HG03558 (cell line): Measurements from ENCODE around the gene TRPT1.

Experiments used
- ATAC-seq: cut with Tn5 transposase; IDR thresholded peaks from one replicate; pipeline ENCODE4 v1.9.1; 2021; ENCODE audit warnings: moderate number of reproducible peaks; ENCODE audit not compliant: unreplicated experiment; ENCODE audit errors: extremely low read depth

The TRPT1 gene, protein sequence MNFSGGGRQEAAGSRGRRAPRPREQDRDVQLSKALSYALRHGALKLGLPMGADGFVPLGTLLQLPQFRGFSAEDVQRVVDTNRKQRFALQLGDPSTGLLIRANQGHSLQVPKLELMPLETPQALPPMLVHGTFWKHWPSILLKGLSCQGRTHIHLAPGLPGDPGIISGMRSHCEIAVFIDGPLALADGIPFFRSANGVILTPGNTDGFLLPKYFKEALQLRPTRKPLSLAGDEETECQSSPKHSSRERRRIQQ

DNA sequence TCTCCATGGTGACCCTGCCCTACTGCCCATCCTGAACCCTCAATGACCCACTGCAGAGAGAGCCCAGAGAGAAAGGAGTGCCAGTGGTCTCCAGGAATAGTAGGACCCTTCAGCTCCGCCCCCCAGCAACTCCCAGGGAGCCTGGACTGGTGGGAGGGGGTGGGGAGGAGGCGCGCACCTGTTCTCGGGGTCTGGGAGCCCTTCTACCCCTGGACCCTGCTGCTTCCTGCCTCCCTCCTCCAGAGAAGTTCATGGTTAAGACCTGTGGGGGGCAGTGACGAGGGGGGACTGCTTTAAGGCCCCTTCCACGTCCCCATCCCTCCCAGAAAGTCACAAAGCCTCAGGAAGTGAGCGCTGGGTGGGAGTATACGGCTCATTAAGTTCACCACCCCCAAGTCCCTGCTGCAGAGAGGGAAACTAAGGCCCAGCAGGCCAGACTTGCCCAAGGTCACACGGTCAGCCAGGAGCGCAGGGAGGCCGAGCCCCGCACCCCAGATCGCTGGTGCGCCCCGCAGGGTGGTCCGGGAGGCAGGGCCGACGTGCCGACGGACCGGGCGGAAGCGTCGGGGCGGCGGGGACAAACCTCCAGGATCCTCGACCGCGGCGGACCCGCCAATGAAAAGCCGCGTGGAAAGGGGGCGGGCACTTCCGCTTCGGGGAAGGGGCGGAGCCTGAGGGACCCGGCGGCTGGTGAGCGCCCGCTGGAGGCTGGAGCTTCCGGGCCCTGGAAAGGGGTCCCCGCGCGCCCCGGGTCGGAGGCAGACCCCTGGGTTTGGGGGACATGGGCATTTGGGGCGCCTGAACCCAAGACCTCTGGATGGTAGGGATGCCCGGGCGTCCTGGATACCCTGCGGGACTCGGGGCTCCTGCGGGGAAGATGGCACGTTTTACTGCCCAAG lies at the start of gene TRPT1, which contains the start of gene NUDT22:
Gene TRPT1 (minus strand): TSS at position 579 of the 899 bp plus-strand sequence. CDS start 326 bp downstream, at position 253.
Gene NUDT22 (plus strand): TSS at position 667 of the 899 bp plus-strand sequence. CDS start 379 bp downstream, outside the sequence.
- no peak for ATAC-seq

DNA sequence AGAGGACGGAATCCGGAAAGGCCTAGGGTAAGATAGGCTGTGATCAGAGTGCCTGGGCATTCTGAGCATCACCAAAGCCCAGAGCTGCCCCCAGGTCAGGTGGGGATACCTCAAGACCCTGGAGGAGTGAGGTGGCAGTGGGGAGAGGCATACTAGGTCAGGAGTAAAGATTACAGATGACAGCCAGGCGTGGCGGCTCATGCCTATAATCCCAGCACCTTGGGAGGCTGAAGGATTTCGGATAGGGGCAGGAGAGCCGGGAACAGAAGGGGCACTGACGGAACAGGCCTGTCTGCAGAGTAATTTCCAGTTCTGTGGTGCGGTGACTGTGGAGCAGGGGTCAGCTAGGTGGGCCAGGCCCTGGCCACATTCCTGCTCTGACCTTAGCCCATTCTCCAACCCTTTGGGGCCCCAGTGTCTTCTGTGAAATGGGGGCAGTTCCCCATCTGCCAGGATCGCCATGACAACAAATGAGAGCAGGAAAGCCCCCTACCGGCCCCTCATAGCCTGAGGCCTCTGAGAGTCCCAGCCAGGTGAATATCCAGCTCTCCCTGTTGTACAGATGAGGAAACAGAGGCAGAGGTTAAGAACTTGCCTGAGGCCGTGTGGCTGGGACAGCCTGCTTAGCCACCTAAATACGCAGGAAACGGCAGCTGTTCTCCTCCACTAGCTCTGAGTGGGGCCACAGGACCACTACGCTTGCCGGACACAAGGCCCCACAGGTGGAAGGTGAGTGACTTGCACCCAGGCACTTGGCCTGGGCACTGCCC lies 49.2 kb upstream of the TRPT1 start:
- ATAC-seq: no peak

DNA sequence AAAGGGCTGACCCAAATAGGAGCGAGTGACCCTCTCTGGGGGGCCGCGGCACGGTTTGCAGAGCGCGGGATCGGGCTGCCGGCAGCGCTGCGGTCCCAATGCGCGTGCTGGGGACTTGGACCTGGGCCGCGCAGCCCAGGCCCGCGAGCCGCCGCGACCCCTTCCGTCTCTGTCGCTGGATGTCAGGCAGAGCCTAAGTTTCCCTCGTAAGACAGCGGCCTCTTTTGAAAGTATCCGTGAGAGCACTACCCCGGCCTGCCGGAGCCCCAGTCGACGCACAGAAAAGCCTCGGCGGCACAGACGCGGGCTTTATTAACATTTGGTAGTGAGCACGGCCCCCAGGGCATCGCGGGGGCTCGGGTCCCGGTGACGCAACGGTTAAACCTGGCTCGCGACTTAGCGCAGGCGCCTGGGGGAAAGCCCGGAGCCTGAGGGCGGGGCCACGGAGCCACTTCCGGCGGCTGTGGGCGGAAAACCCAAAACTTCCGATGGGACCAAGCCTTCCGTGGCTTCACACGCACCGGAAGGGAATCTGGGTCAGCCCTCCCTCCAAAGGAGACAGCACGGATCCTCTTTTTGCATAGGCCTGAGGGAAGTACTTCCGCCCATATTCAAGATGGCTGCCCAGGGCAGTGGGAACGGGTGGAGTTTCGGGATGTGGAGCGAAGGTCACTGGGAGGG lies 43.7 kb upstream of the TRPT1 start:
- peak; percentile 34 for ATAC-seq

DNA sequence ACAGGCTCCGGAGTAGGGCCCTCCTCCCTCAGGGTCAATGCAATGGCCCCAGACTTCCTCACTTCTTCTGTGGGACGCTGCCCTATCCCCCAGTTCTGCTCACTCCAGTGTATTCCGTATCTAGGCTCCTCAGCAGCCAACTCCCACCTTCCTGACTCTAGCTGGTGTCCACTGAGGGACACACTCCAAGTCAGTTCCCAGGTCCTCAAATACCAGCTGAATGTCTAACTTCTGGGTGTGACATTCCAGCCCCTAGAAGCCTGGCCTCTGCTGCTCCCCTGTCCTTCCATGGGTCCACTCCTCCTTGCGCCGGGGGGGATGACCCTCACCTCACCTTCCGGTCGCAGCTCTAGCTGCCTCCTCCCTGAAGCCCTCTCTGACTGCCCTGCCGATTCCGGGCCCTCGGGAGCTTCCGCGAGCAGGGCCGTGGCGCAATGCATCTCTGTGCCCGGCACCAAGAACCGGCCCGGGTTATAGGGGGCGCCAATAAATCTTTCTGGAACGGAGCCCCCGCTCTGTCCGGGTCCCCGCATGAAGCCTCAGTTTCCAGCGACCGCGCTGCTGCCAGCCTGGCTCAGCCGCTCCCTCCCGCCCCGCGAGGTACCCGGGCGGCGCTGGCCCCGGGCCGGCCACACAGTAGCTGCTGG lies 43.0 kb upstream of the TRPT1 start:
- ATAC-seq: peak; percentile 9

DNA sequence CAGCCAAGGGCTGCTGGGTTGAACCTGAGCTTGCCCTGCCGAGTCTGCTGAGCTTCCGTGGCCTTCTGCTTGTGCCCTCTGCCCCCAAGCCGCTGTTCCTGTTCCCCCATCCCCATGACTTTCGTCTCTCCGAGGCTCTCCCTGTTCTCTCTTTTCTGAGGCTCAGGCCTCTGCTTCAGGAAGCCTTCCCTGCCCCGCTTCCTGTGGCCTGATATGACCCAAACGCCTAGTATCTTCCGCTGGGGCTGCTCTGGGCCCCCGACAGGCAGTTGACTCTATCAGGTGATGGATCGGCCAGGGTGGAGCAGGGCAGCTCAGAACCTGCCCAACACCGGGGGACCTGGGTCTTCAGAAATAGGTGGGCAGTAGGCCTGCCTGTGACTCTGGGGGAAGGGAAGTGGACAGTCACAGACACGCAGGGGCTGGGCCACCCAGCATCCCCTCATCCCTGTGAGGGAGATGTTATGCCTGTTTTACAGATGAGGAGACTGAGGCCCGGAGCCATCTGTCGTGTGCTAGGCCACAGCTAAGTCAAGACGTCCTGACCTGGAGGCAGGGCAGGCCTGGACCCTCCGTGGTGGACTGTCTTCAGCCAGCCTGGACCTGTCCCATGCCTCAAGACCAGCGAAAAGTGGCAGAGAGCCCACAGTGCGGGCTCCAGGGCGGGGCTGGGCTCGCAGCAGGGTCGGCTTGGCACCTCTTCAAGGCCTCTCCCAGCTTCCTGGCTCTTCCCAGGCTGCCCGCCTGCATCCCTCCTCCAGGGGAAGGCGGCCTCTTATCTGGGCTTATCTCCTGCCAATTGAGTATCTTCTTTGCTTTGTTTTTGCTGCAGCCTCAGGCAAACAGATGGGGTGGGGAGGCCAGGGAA lies 42.3 kb upstream of the TRPT1 start:
- no peak for ATAC-seq

DNA sequence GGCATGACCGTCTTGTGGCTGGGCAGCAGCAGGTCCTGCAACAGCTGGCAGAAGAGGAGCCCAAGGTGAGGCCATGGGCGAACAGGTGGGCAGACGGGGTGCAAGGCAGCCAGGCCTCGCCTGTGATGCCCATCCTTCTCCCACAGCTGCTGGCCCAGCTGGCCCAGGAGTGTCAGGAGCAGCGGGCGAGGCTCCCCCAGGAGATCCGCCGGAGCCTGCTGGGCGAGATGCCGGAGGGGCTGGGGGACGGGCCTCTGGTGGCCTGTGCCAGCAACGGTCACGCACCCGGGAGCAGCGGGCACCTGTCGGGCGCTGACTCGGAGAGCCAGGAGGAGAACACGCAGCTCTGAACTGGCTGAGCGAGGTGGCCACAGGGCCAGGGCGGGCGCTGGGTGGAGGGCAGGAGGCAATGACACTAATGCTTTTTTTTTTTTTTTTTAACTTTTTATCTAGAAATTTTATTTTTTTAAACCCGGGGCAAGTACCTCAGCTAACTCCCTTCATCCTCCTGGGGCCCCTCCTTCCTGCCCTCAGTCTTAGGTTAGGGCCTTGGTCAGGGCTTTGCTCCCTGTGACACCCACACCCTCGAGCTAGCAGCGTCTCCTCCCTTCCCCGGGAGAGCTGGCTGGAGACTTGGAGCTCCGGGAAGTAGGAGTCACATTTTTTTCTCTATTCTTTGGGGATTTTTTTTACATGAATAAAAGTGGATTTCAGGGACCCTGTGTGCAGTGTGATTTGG lies 41.4 kb upstream of the TRPT1 start:
- no peak for ATAC-seq

DNA sequence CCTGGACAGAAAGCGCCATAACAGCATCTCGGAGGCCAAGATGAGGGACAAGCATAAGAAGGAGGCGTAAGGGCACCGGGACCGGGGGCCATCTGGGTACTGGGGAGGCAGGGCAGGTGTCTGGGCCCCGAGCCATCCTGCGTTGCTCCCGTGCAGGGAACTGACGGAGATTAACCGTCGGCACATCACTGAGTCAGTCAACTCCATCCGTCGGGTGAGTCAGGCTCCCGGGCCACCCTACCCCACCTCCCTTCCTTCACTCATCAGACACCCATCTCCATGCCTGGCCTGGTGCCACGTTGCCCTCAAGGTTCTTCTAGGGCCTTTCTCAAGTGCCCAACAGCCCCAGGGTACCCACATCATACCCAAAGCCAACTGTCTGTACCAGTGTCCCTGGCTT lies 40.4 kb upstream of the TRPT1 start:
- no peak for ATAC-seq

DNA sequence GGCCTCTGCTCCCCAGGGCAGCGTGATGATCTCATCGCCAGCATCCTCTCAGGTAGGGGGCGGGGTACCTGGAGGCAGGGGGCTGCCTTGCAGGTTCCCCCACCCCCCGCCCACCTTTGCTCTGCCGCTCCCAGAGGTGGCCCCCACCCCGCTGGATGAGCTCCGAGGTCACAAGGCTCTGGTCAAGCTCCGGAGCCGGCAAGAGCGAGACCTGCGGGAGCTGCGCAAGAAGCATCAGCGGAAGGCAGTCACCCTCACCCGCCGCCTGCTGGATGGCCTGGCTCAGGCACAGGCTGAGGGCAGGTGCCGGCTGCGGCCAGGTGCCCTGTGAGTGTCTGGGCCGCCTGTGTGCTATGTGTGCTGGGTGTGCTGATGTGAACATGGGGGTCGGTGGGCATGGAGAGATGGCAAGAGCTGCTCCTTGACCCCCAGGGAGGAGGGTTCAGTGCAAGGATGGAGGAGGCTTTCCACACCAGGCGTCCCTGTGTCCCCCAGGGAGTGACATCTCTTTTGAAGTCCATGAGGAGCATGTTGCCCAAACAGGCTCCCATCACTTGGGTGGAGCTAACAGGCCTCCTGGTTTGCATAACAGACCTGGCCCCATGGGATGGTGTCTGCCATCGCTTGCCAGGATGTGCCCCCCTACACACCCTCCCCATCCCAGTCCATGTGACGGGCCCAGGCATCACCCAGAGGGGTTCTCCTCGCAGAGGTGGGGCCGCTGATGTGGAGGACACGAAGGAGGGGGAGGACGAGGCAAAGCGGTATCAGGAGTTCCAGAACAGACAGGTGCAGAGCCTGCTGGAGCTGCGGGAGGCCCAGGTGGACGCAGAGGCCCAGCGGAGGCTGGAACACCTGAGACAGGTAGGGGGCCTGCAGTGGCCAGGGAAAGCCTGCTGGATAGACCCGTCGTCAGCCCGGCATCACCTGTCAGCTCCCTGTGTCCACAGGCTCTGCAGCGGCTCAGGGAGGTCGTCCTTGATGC lies 39.5 kb upstream of the TRPT1 start:
- no peak for ATAC-seq

DNA sequence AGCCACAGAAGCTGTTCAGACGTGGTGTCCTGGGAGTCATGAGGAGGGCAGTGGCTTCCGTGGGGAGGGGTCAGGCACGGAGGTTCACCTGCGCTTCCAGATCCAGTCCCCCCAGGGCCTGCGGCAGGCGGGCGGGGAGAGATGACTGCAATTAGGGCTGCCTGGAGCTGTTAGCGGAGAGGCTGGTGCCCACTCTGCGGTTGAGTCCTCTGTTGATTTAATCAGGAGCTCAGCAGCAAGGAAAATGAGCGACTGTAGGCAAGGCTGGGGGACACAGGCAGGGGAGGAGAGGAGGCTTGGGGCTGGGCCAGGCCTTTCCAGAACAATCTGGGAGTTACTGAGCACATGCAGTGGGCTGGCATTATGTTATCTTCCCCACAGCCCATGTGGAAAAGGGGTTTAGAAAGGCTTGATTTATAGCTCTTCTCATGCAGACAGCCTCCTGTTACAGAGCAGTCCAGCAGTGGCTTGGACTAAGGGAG lies 38.4 kb upstream of the TRPT1 start:
- ATAC-seq: no peak

DNA sequence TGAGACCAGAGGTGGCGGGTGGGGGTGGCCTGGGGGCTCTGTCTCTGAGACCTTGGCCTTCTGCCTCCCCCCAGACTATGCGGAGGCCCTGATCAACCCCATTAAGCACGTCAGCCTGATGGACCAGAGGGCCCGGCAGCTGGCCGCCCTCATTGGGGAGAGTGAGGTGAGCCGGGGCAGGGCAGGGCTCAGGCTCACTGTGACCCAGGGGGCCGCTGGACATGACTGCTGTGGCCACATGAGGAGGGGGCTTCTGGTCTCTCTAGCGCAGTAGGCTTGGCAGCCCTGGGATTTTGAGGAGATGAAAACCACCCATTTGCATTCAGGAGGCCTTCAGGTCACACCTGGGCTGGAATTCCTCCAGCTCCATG lies 37.9 kb upstream of the TRPT1 start:
- no peak for ATAC-seq

DNA sequence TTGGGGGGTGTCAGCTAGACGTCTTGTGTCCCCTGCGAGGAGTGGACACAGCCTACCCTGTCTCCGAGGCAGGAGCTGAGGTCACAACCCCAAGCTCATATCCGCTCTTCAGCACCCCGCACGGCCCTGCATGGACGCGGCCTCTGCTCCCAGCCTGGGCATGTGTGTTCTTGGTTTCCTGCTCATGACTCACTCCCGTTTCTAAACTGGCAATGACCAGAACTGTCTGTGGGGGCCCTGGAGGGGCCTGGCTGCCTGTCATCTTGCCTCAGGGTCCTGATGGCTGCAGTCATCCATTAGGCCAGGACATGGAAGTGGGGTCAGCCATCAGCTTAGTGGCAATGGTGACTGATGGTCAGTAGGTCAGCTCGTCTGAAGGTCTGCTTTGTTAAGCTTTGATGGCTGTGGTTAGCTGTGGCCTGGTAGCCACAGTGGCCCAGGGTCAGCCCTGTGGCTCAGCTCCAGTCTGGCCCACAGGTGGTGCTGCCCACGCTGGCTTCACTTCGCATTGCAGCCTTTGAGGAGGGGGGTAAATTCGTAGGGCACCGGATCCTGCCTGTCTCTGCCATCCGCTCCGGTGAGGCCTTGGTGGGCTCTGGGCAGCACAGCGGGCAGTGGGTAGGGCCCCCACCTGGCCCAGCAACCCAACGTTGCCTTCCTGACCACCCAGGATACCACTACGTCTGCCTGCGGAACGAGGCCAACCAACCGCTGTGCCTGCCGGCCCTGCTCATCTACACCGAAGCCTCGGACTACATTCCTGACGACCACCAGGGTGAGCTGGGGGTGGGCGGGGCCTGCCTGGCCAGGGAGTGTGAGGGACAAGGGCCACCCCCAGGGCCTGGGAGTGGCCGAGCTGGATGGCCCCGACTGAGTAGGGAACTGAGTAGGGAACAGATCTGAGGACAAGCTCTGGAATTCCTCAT lies 37.3 kb upstream of the TRPT1 start:
- no peak for ATAC-seq

DNA sequence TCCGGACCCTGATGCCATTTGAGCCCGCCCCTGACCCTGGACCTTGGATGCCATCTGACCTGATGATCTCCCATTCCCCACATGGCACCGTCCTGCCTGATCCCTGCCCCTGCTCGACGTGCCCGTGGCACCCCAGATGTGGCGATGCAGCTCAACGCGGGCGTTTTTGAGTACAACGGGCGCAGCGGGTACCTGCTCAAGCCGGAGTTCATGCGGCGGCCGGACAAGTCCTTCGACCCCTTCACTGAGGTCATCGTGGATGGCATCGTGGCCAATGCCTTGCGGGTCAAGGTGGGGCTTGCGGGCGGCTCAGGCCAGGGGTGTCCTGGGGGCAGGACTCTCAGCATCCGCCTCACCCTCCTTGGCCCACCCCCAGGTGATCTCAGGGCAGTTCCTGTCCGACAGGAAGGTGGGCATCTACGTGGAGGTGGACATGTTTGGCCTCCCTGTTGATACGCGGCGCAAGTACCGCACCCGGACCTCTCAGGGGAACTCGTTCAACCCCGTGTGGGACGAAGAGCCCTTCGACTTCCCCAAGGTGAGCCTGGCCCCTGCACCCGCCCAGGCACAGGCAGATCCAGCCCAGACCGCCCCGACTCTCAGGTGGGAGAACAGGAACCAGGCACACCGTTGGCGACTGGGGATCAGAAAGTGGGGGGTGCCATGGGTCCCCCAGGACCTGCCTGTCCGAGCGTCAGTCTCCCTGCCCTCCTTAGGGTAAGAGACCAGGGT lies 36.5 kb upstream of the TRPT1 start:
- no peak for ATAC-seq

DNA sequence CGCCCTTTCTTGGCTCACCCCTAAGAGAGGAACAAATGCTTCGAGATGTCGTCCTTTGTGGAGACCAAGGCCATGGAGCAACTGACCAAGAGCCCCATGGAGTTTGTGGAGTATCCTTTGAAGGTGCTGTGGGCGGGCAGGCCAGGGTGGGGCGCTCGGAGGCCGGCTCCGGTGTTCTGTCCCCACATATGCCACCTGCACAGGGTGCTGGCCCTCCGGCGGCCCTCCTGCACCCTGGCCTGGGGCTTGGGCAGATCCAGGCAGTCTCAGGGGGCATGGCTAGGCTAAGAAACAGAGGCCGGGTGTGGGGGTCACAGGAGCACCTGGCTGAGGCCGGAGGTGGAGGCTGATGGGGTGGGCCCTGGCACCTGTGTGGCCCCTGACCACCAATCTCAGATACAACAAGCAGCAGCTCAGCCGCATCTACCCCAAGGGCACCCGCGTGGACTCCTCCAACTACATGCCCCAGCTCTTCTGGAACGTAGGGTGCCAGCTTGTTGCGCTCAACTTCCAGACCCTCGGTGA lies 35.6 kb upstream of the TRPT1 start:
- ATAC-seq: no peak

DNA sequence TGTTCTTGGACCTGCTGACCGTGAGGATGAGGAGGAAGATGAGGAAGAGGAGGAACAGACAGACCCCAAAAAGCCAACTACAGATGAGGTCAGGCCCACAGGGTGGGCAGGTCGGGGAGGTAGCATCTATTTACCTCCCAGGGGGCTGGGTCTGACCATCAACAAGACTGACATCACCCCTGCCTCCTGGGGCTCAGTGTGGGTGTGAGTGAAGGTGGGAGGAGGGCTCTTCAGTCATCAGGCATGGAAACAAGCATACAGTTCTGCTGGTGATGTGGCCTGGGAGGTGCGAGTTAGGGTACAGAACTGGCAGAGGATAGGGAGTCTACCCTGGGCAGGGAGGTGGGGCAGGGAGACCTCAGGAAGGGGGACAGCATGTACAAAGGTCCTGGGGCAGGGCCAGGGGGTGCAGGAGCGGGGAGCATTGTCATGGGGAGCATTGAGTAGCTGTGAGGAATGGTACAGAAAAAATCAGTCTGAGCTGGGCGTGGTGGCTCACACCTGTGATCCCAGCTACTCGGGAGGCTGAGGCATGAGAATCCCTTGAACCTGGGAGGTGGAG lies 34.2 kb upstream of the TRPT1 start:
- no peak for ATAC-seq
